BJ (cell line): ENCODE data around the gene ST6GAL2. TPM values are rescaled to one million over a fixed set of nuclear protein-coding genes. Genes with fewer than 3 reads are reported as not detected.

Experiments
- CTCF ChIA-PET: fragments of 350-600 bp; formaldehyde crosslinking; extraction: SDS; loops from one replicate; lab custom pipeline; 2021; ENCODE audit warnings: antibody characterized with exemption, inconsistent platforms; lab: Yijun Ruan, JAX
- POLR2A ChIA-PET: fragments of 300-600 bp; sonication (Branson Sonifier 250); formaldehyde crosslinking; extraction: SDS; loops from one replicate; lab custom pipeline; 2021; ENCODE audit warnings: antibody characterized with exemption; lab: Charles Lee
- DNase-seq: peaks from one replicate; pipeline ENCODE4 v3.0.0-alpha.2; 2011; ENCODE audit warnings: low read depth
- H3K27me3 ChIP-seq: 2 replicates; pipeline ENCODE4 v1.6.0; 2011; ENCODE audit warnings: low read length; ENCODE audit not compliant: control insufficient read depth, insufficient read depth
- H3K36me3 ChIP-seq: 2 replicates; pipeline ENCODE4 v1.5.1; 2011; ENCODE audit warnings: low read length; ENCODE audit not compliant: control insufficient read depth, insufficient read depth
- H3K4me3 ChIP-seq: 2 replicates; pipeline ENCODE4 v1.5.1; 2011; ENCODE audit warnings: low read depth, mild to moderate bottlenecking, control low read depth, low read length
- CTCF ChIP-seq: IDR thresholded peaks from 2 replicates; pipeline ENCODE4 v1.5.1; 2011; ENCODE audit warnings: low read depth, mild to moderate bottlenecking, control low read depth, inconsistent platforms, low read length, moderate library complexity; ENCODE audit not compliant: insufficient read depth
- polyA plus RNA-seq: library from polyadenylated mRNA; depleted of rRNA; stranded (reverse); fragments of >200 nt; gene quantifications from 2 replicates; pipeline ENCODE4 v1.2.3, GENCODE V29; 2011

Gene ST6GAL2
- polyA plus RNA-seq, 1 experiment: not detected

GRCh38 chr2:106845716-106846115 is 40.3 kb downstream of the ST6GAL2 start:
- ChIA-PET CTCF (no interaction called here), POLR2A (no interaction called here)
- H3K27me3 ChIP-seq: no peaks in the 10 kb centered on the region
- TF ChIP-seq CTCF: no peak
- no peak for DNase-seq
- H3K4me3 ChIP-seq: no peak overlapping the region
- no peaks in the 10 kb centered on the region for H3K36me3 ChIP-seq

DNA sequence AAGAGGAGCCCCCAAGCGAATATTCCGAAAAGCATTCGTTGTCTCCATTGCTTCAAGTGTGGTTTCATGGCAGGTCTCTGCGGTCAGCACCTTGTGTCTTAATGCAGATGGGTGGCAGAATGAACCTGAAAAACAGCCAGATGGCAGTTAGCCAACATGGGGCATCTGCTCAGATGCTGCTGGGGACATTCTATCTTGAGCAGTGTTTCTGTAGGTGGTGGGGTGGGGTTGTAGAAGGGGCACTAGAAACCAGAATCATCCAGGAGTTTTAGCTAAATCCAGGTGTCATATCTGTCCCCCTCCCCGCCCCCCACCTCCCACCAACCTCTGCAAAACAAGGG is 42.1 kb downstream of the ST6GAL2 start:
- no peaks in the 10 kb centered on the region for H3K27me3 ChIP-seq
- no peaks in the 10 kb centered on the region for H3K36me3 ChIP-seq
- H3K4me3 ChIP-seq: no peak overlapping the region
- ChIA-PET POLR2A (no interaction called here), CTCF (interaction anchor here (0.6 kb wide), 1 partner anchor 64 kb away, joined by 4 read pairs; no protein-coding TSS in a partner anchor)
- no peak for DNase-seq
- no peak for TF ChIP-seq CTCF

- Histone ChIP-seq H3K36me3 (no peaks in the 10 kb centered on the region), H3K4me3 (no peak overlapping the region), H3K27me3 (no peaks in the 10 kb centered on the region)
- ChIA-PET CTCF (interaction anchor here (1.2 kb wide), 1 partner anchor 12 kb away, joined by 4 read pairs; no protein-coding TSS in a partner anchor), POLR2A (no interaction called here)
- no peak for DNase-seq
- TF ChIP-seq CTCF: no peak
Observed at GRCh38 chr2:106843001-106843909, 42.7 kb downstream of the ST6GAL2 start.

- TF ChIP-seq CTCF: no peak
- ChIA-PET POLR2A (no interaction called here), CTCF (interaction anchor here (1.2 kb wide), 1 partner anchor 10 kb away, joined by 4 read pairs; no protein-coding TSS in a partner anchor)
- Histone ChIP-seq H3K36me3 (no peaks in the 10 kb centered on the region), H3K27me3 (no peaks in the 10 kb centered on the region), H3K4me3 (no peak overlapping the region)
- DNase-seq: no peak
Observed at GRCh38 chr2:106841886-106842645, 43.9 kb downstream of the ST6GAL2 start.

- Histone ChIP-seq H3K27me3 (no peaks in the 10 kb centered on the region), H3K4me3 (no peak overlapping the region), H3K36me3 (no peaks in the 10 kb centered on the region)
- no peak for DNase-seq
- ChIA-PET POLR2A (no interaction called here), CTCF (no interaction called here)
- TF ChIP-seq CTCF: no peak
Observed at GRCh38 chr2:106840818-106841217, 45.1 kb downstream of the ST6GAL2 start.
